Astrocyte of the cerebellum (primary cell): ENCODE measurements around the gene TMEM176A.

ENCODE experiments used
- DNase-seq: peaks from one replicate; pipeline ENCODE4 v3.0.0-alpha.2; 2011; ENCODE audit warnings: low read depth
- H3K4me3 ChIP-seq: 2 replicates; pipeline ENCODE4 v1.5.1; 2011; ENCODE audit warnings: mild to moderate bottlenecking, low read depth, low read length, moderate library complexity
- CTCF ChIP-seq: IDR thresholded peaks from 2 replicates; pipeline ENCODE4 v1.5.1; 2012; ENCODE audit warnings: low read length, low read depth, moderate library complexity, mild to moderate bottlenecking; ENCODE audit errors: missing control alignments
- in situ Hi-C: cut with HindIII; loops from 2 replicates; pipeline ENCODE4 v1.10.0; 2017; ENCODE audit warnings: low sequenced_read_pairs

Gene TMEM176A

GRCh38 chr7:150814328-150815001 lies 13.9 kb downstream of the TMEM176A start:
- no peak overlapping the region for H3K4me3 ChIP-seq
- TF ChIP-seq CTCF, result no peak
- in situ Hi-C loops, result no loop called here
- no peak for DNase-seq

- in situ Hi-C loops, result no loop called here
- H3K4me3 ChIP-seq, result no peak overlapping the region
- TF ChIP-seq CTCF, result no peak
- DNase-seq, result no peak
Observed at GRCh38 chr7:150818971-150819370, 18.4 kb downstream of the TMEM176A start.

- no peak overlapping the region for H3K4me3 ChIP-seq
- no peak for TF ChIP-seq CTCF
- no peak for DNase-seq
- in situ Hi-C loops, result no loop called here
Observed at GRCh38 chr7:150820148-150820547, 19.6 kb downstream of the TMEM176A start.

GRCh38 chr7:150820578-150821198 lies 20.1 kb downstream of the TMEM176A start:
- in situ Hi-C loops, result no loop called here
- TF ChIP-seq CTCF, result no peak
- no peak overlapping the region for H3K4me3 ChIP-seq
- no peak for DNase-seq

- in situ Hi-C loops, result no loop called here
- TF ChIP-seq CTCF, result no peak
- DNase-seq, result no peak
- no peak overlapping the region for H3K4me3 ChIP-seq
Observed at GRCh38 chr7:150823043-150823442, 22.5 kb downstream of the TMEM176A start.

GRCh38 chr7:150823484-150824126 lies 23.0 kb downstream of the TMEM176A start:
- no peak for TF ChIP-seq CTCF
- DNase-seq, result no peak
- no peak overlapping the region for H3K4me3 ChIP-seq
- in situ Hi-C loops, result no loop called here
